Measurements from ENCODE around the gene ICOS.

- TF ChIP-seq EZH2 (IDR thresholded peaks at IDR 0.05; ENCODE audit: borderline replicate concordance, low read length): no peak
- TF ChIP-seq CTCF (IDR thresholded peaks at IDR 0.05; ENCODE audit: low read length): no peak
These were observed 36.4 kb downstream of the ICOS start for GRCh38 chr2:203973000-203973399.

All from OCI-LY1 (cell line).